Astrocyte (in vitro differentiated cells and primary cell): ENCODE results near the gene AMOTL1. TPM values are rescaled to one million over a fixed set of nuclear protein-coding genes. Genes with fewer than 3 reads are reported as not detected.

ENCODE experiments used
- DNase-seq: peaks from one replicate; pipeline ENCODE4 v3.0.0-alpha.2; 2010; ENCODE audit warnings: low read depth
- FAIRE-seq: peaks from 2 replicates; lab custom pipeline; 2011; peaks lifted over from hg19 to GRCh38; lab: Jason Lieb, UNC
- H2AFZ ChIP-seq: 2 replicates; pipeline ENCODE4 v1.6.0; 2012; ENCODE audit warnings: low read depth, low read length, inconsistent platforms
- H3K27ac ChIP-seq: 2 replicates; pipeline ENCODE4 v1.5.1; 2011; ENCODE audit warnings: low read depth, low read length, inconsistent platforms
- H3K27me3 ChIP-seq: 2 replicates; pipeline ENCODE4 v1.6.0; 2011; ENCODE audit warnings: low read length, inconsistent platforms; ENCODE audit not compliant: insufficient read depth
- H3K36me3 ChIP-seq: 2 replicates; pipeline ENCODE4 v1.5.1; 2011; ENCODE audit warnings: low read length, inconsistent platforms; ENCODE audit not compliant: insufficient read depth
- H3K4me1 ChIP-seq: 2 replicates; pipeline ENCODE4 v1.5.1; 2011; ENCODE audit warnings: low read length, inconsistent platforms; ENCODE audit not compliant: insufficient read depth
- H3K4me2 ChIP-seq: 2 replicates; pipeline ENCODE4 v1.6.0; 2012; ENCODE audit warnings: low read length, inconsistent platforms
- H3K4me3 ChIP-seq: 2 replicates; pipeline ENCODE4 v1.5.1; 2011; ENCODE audit warnings: low read depth, mild to moderate bottlenecking, low read length, inconsistent platforms; ENCODE audit not compliant: insufficient read depth
- H3K79me2 ChIP-seq: 2 replicates; pipeline ENCODE4 v1.6.0; 2012; ENCODE audit warnings: mild to moderate bottlenecking, low read length, inconsistent platforms; ENCODE audit not compliant: insufficient read depth
- H3K9ac ChIP-seq: 2 replicates; pipeline ENCODE4 v1.6.0; 2012; ENCODE audit warnings: mild to moderate bottlenecking, low read length, inconsistent platforms
- H3K9me3 ChIP-seq: 2 replicates; pipeline ENCODE4 v1.5.1; 2012; ENCODE audit warnings: low read depth, mild to moderate bottlenecking, low read length, inconsistent platforms; ENCODE audit not compliant: insufficient read depth
- H4K20me1 ChIP-seq: 2 replicates; pipeline ENCODE4 v1.6.0; 2012; ENCODE audit warnings: low read length, inconsistent platforms; ENCODE audit not compliant: insufficient read depth
- H3K27ac Mint-ChIP-seq: one replicate; pipeline ENCODE4 v1.8.0; 2021; ENCODE audit warnings: mild to moderate bottlenecking, mixed read lengths; ENCODE audit not compliant: unreplicated experiment
- H3K27me3 Mint-ChIP-seq: one replicate; pipeline ENCODE4 v1.8.0; 2021; ENCODE audit warnings: low read depth, mixed read lengths; ENCODE audit not compliant: unreplicated experiment
- H3K36me3 Mint-ChIP-seq: one replicate; pipeline ENCODE4 v1.8.0; 2021; ENCODE audit warnings: low read depth, mixed read lengths; ENCODE audit not compliant: unreplicated experiment
- H3K4me1 Mint-ChIP-seq: one replicate; pipeline ENCODE4 v1.8.0; 2021; ENCODE audit warnings: low read depth, mixed read lengths; ENCODE audit not compliant: unreplicated experiment
- H3K4me3 Mint-ChIP-seq: one replicate; pipeline ENCODE4 v1.8.0; 2021; ENCODE audit warnings: mild to moderate bottlenecking, moderate library complexity, mixed read lengths; ENCODE audit not compliant: unreplicated experiment
- H3K9me3 Mint-ChIP-seq: one replicate; pipeline ENCODE4 v1.8.0; 2021; ENCODE audit warnings: mild to moderate bottlenecking, mixed read lengths; ENCODE audit not compliant: unreplicated experiment
- EZH2 ChIP-seq: IDR thresholded peaks from 2 replicates; pipeline ENCODE4 v1.6.1; 2012; ENCODE audit warnings: mild to moderate bottlenecking, low read length, inconsistent platforms; ENCODE audit not compliant: insufficient read depth
- total RNA-seq: library from RNA; stranded (reverse); gene quantifications from 2 replicates; pipeline ENCODE4 v1.2.1, GENCODE V29; 2021
- TF ChIP-seq, protein P1 (sequence below): IDR thresholded peaks from 2 replicates; pipeline ENCODE4 v1.5.1; 2011; ENCODE audit warnings: low read depth, mild to moderate bottlenecking, inconsistent platforms, low read length, moderate library complexity; ENCODE audit not compliant: insufficient read depth

The AMOTL1 gene
- total RNA-seq, 1 donor from 2014 or later: 47.8 TPM

GRCh38 chr11:94734563-94735275 is 33.4 kb upstream of the AMOTL1 start:
- no peak for DNase-seq
- Histone ChIP-seq H2AFZ (no peak overlapping the region), H3K36me3 (no peaks in the 10 kb centered on the region), H3K79me2 (no peaks in the 10 kb centered on the region), H4K20me1 (no peaks in the 10 kb centered on the region), H3K4me2 (peak overlapping the region; percentile 5), H3K4me3 (no peak overlapping the region), H3K27ac (no peak overlapping the region), H3K9me3 (no peaks in the 10 kb centered on the region), H3K27me3 (no peaks in the 10 kb centered on the region), H3K9ac (no peak overlapping the region), H3K4me1 (peaks cover 37% of the 10 kb centered on the region)
- H3K27me3 Mint-ChIP-seq: no peaks in the 10 kb centered on the region
- no peak for FAIRE-seq
- H3K36me3 Mint-ChIP-seq: no peaks in the 10 kb centered on the region
- no peaks in the 10 kb centered on the region for H3K9me3 Mint-ChIP-seq
- H3K4me1 Mint-ChIP-seq: peaks cover 29% of the 10 kb centered on the region
- H3K4me3 Mint-ChIP-seq: no peak overlapping the region
- TF ChIP-seq, protein P1, sequence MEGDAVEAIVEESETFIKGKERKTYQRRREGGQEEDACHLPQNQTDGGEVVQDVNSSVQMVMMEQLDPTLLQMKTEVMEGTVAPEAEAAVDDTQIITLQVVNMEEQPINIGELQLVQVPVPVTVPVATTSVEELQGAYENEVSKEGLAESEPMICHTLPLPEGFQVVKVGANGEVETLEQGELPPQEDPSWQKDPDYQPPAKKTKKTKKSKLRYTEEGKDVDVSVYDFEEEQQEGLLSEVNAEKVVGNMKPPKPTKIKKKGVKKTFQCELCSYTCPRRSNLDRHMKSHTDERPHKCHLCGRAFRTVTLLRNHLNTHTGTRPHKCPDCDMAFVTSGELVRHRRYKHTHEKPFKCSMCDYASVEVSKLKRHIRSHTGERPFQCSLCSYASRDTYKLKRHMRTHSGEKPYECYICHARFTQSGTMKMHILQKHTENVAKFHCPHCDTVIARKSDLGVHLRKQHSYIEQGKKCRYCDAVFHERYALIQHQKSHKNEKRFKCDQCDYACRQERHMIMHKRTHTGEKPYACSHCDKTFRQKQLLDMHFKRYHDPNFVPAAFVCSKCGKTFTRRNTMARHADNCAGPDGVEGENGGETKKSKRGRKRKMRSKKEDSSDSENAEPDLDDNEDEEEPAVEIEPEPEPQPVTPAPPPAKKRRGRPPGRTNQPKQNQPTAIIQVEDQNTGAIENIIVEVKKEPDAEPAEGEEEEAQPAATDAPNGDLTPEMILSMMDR: no peak
- no peak for TF ChIP-seq EZH2
- H3K27ac Mint-ChIP-seq: no peak overlapping the region

DNA sequence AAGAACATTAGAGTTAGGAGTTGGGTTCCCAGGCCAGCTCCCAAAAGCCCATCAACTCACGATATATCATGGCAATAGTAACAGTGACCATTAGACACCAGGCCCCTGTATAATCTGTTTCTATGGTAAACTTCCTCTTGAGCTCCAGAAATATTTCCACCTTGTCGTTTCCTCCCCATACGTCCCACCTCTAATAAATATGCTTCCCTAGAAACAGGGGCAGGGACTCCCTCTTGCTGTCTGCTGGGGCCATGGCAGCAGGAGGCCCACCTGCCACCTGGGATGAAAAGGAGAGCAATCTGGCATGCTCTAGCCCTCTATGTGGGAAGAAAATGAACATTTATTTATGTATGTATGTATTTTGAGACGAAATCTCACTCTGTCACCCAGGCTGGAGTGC is 32.2 kb upstream of the AMOTL1 start:
- H3K36me3 ChIP-seq: no peaks in the 10 kb centered on the region
- Mint-ChIP-seq H3K27ac (no peak overlapping the region), H3K4me3 (no peak overlapping the region), H3K9me3 (no peaks in the 10 kb centered on the region), H3K4me1 (peaks cover 23% of the 10 kb centered on the region), H3K27me3 (peaks cover 3% of the 10 kb centered on the region), H3K36me3 (no peaks in the 10 kb centered on the region)
- no peaks in the 10 kb centered on the region for H3K27me3 ChIP-seq
- no peaks in the 10 kb centered on the region for H3K79me2 ChIP-seq
- DNase-seq (no peak), FAIRE-seq (no peak)
- TF ChIP-seq, protein P1: no peak
- no peak for TF ChIP-seq EZH2
- H3K9me3 ChIP-seq: no peaks in the 10 kb centered on the region
- H3K27ac ChIP-seq: no peak overlapping the region
- H4K20me1 ChIP-seq: no peaks in the 10 kb centered on the region
- H2AFZ ChIP-seq: no peak overlapping the region
- no peak overlapping the region for H3K4me3 ChIP-seq
- peaks cover 39% of the 10 kb centered on the region for H3K4me1 ChIP-seq
- no peak overlapping the region for H3K9ac ChIP-seq
- H3K4me2 ChIP-seq: no peak overlapping the region

- H3K27ac ChIP-seq: peak overlapping the region; percentile 18
- no peaks in the 10 kb centered on the region for H4K20me1 ChIP-seq
- no peak overlapping the region for H3K9ac ChIP-seq
- Mint-ChIP-seq H3K9me3 (no peaks in the 10 kb centered on the region), H3K36me3 (no peaks in the 10 kb centered on the region), H3K4me3 (no peak overlapping the region), H3K27ac (no peak overlapping the region), H3K27me3 (peaks cover 16% of the 10 kb centered on the region), H3K4me1 (peaks cover 20% of the 10 kb centered on the region)
- no peak for TF ChIP-seq EZH2
- TF ChIP-seq, protein P1: no peak
- no peak overlapping the region for H3K4me3 ChIP-seq
- H3K27me3 ChIP-seq: no peaks in the 10 kb centered on the region
- no peaks in the 10 kb centered on the region for H3K9me3 ChIP-seq
- DNase-seq (peak; percentile 63), FAIRE-seq (peak; percentile 5)
- no peaks in the 10 kb centered on the region for H3K79me2 ChIP-seq
- H3K36me3 ChIP-seq: no peaks in the 10 kb centered on the region
- peaks cover 36% of the 10 kb centered on the region for H3K4me1 ChIP-seq
- H3K4me2 ChIP-seq: peak overlapping the region; percentile 29
- H2AFZ ChIP-seq: no peak overlapping the region
These were observed 31.0 kb upstream of the AMOTL1 start for GRCh38 chr11:94737171-94737611.
